ENCODE data around the gene SPATA17. TPM values are rescaled to one million over a fixed set of nuclear protein-coding genes. Genes with fewer than 3 reads are reported as not detected.

SPATA17 gene
- under 0.01 and 0.89 TPM in 2 replicates for total RNA-seq

GRCh38 chr1:217630711-217631591, at the start of gene SPATA17, which contains the start of gene GPATCH2:
Gene SPATA17 (plus strand): TSS chr1:217631344. CDS start chr1:217631379, 35 bp downstream.
Gene GPATCH2 (minus strand): TSS chr1:217631090. CDS start chr1:217630971, 119 bp downstream.

Other genes with a start within 250 kb of the SPATA17 start
- 4.3 and 4.7 TPM in 2 replicates for gene GPATCH2, start 254 bp upstream of the SPATA17 start, total RNA-seq

Measured in mesangial cell (primary cell).